SK-N-SH treated with all-trans-retinoic acid at 6 μM for 48 hours (cell line): Measurements from ENCODE around the gene MEGF9.

Experiments used
- PATZ1 ChIP-seq: fragments of 250-450 bp; sonication (Bioruptor Pico); IDR thresholded peaks from 2 replicates; pipeline ENCODE4 v1.8.0; 2020; ENCODE audit warnings: mild to moderate bottlenecking, moderate library complexity, borderline replicate concordance
- RARB ChIP-seq: fragments of 250-450 bp; sonication (Bioruptor Pico); IDR thresholded peaks from 2 replicates; pipeline ENCODE4 v1.8.0; 2021; ENCODE audit warnings: mild to moderate bottlenecking, moderate library complexity
- SNAI2 ChIP-seq: fragments of 250-450 bp; sonication (Bioruptor Pico); IDR thresholded peaks from 2 replicates; pipeline ENCODE4 v1.5.0; 2020; ENCODE audit warnings: mild to moderate bottlenecking, moderate library complexity
- TOX ChIP-seq: fragments of 250-450 bp; sonication (Bioruptor Pico); IDR thresholded peaks from 2 replicates; pipeline ENCODE4 v1.8.0; 2021; ENCODE audit warnings: mild to moderate bottlenecking, moderate library complexity, borderline replicate concordance
- TSHZ2 ChIP-seq: fragments of 250-450 bp; sonication (Bioruptor Pico); IDR thresholded peaks from 2 replicates; pipeline ENCODE4 v1.5.0; 2020; ENCODE audit warnings: mild to moderate bottlenecking, moderate library complexity
- ZC3H10 ChIP-seq: fragments of 250-450 bp; sonication (Bioruptor Pico); IDR thresholded peaks from 2 replicates; pipeline ENCODE4 v1.5.1; 2021; ENCODE audit warnings: mild to moderate bottlenecking, moderate library complexity
- ZNF565 ChIP-seq: fragments of 450-650 bp; formaldehyde crosslinking; conservative IDR thresholded peaks from 2 replicates; pipeline ENCODE4 v1.5.0; 2020; ENCODE audit warnings: low read depth, mild to moderate bottlenecking, moderate library complexity
- ZNF8 ChIP-seq: fragments of 450-650 bp; formaldehyde crosslinking; IDR thresholded peaks from 2 replicates; pipeline ENCODE4 v1.5.0; 2020; ENCODE audit warnings: mild to moderate bottlenecking, moderate library complexity

GRCh38 chr9:120626512-120626911, 87.8 kb downstream of the MEGF9 start:
- TF ChIP-seq PATZ1 (CRISPR knock-in tag) = no peak
- no peak for TF ChIP-seq ZNF565 (CRISPR knock-in tag)
- TF ChIP-seq RARB (CRISPR knock-in tag) = no peak
- TF ChIP-seq ZC3H10 (CRISPR knock-in tag) = no peak
- no peak for TF ChIP-seq ZNF8 (CRISPR knock-in tag)
- no peak for TF ChIP-seq TSHZ2 (CRISPR knock-in tag)
- no peak for TF ChIP-seq SNAI2 (CRISPR knock-in tag)
- TF ChIP-seq TOX (CRISPR knock-in tag) = no peak
